WTC11 (cell line): ENCODE measurements around the gene C4orf50. TPM values are rescaled to one million over a fixed set of nuclear protein-coding genes. Genes with fewer than 3 reads are reported as not detected.

Experiments
- ATAC-seq: fragments of 200-7000 bp; cut with Tn5 transposase; 2 replicates; pipeline ENCODE4 v1.10.0; 2021; ENCODE audit warnings: mild to moderate bottlenecking, moderate library complexity
- CTCF ChIA-PET: fragments of 300-600 bp; sonication (Branson Sonifier 250); formaldehyde crosslinking; loops from one replicate; lab custom pipeline; 2021; ENCODE audit warnings: antibody characterized with exemption; lab: Charles Lee
- POLR2A ChIA-PET: fragments of 350-600 bp; sonication (Branson Sonifier 250); formaldehyde crosslinking; loops from one replicate; lab custom pipeline; 2021; ENCODE audit warnings: antibody characterized with exemption; lab: Charles Lee
- DNase-seq: peaks from one replicate; pipeline ENCODE4 v3.0.0; 2021; ENCODE audit warnings: low spot score
- H3K27ac Mint-ChIP-seq: 2 replicates; pipeline ENCODE4 v1.8.0; 2021; ENCODE audit warnings: mixed read lengths
- H3K27me3 Mint-ChIP-seq: 2 replicates; pipeline ENCODE4 v1.8.0; 2021; ENCODE audit warnings: low read depth, mild to moderate bottlenecking, moderate library complexity, mixed read lengths
- H3K36me3 Mint-ChIP-seq: 2 replicates; pipeline ENCODE4 v1.8.0; 2021; ENCODE audit warnings: mixed read lengths
- H3K4me1 Mint-ChIP-seq: 2 replicates; pipeline ENCODE4 v1.8.0; 2022; ENCODE audit warnings: mixed read lengths
- H3K4me3 Mint-ChIP-seq: 2 replicates; pipeline ENCODE4 v1.8.0; 2021; ENCODE audit warnings: mild to moderate bottlenecking, moderate library complexity, mixed read lengths
- H3K9me3 Mint-ChIP-seq: 2 replicates; pipeline ENCODE4 v1.8.0; 2021; ENCODE audit warnings: mixed read lengths
- CREM ChIP-seq: sonication (generic); formaldehyde crosslinking; IDR thresholded peaks from 2 replicates; pipeline ENCODE4 v1.8.1; 2022; ENCODE audit warnings: mild to moderate bottlenecking, missing genetic modification reagents, moderate library complexity
- EMX1 ChIP-seq: fragments of 250-450 bp; sonication (Bioruptor Pico); IDR thresholded peaks from 2 replicates; pipeline ENCODE4 v1.8.0; 2021; ENCODE audit warnings: mild to moderate bottlenecking
- FOXJ3 ChIP-seq: sonication (generic); formaldehyde crosslinking; IDR thresholded peaks from 2 replicates; pipeline ENCODE4 v1.9.0; 2021; ENCODE audit warnings: missing genetic modification reagents, mild to moderate bottlenecking, borderline replicate concordance
- IRF2 ChIP-seq: sonication (generic); formaldehyde crosslinking; IDR thresholded peaks from 2 replicates; pipeline ENCODE4 v1.8.0; 2022; ENCODE audit warnings: low read depth, missing genetic modification reagents, borderline replicate concordance
- MXD4 ChIP-seq: fragments of 250-450 bp; sonication (Bioruptor Pico); IDR thresholded peaks from 2 replicates; pipeline ENCODE4 v1.8.0; 2021; ENCODE audit warnings: mild to moderate bottlenecking, moderate library complexity, borderline replicate concordance
- NFE2L1 ChIP-seq: sonication (generic); formaldehyde crosslinking; IDR thresholded peaks from 2 replicates; pipeline ENCODE4 v1.8.1; 2023; ENCODE audit warnings: missing genetic modification reagents
- PRRX2 ChIP-seq: fragments of 250-450 bp; sonication (Bioruptor Pico); IDR thresholded peaks from 2 replicates; pipeline ENCODE4 v1.8.0; 2021; ENCODE audit warnings: mild to moderate bottlenecking
- SMAD4 ChIP-seq: sonication (generic); formaldehyde crosslinking; IDR thresholded peaks from 2 replicates; pipeline ENCODE4 v1.8.0; 2022; ENCODE audit warnings: mild to moderate bottlenecking, missing genetic modification reagents
- SOX15 ChIP-seq: fragments of 250-450 bp; sonication (Bioruptor Pico); IDR thresholded peaks from 2 replicates; pipeline ENCODE4 v1.9.0; 2021; ENCODE audit warnings: mild to moderate bottlenecking
- SP1 ChIP-seq: sonication (generic); formaldehyde crosslinking; conservative IDR thresholded peaks from 2 replicates; pipeline ENCODE4 v1.8.1; 2022; ENCODE audit warnings: missing genetic modification reagents
- TCF7 ChIP-seq: sonication (generic); formaldehyde crosslinking; IDR thresholded peaks from 2 replicates; pipeline ENCODE4 v1.8.0; 2022; ENCODE audit warnings: mild to moderate bottlenecking, low read depth, missing genetic modification reagents, moderate library complexity
- TEAD1 ChIP-seq: sonication (generic); formaldehyde crosslinking; IDR thresholded peaks from 2 replicates; pipeline ENCODE4 v1.8.0; 2022; ENCODE audit warnings: mild to moderate bottlenecking, missing genetic modification reagents
- TP53 ChIP-seq: sonication (generic); formaldehyde crosslinking; IDR thresholded peaks from 2 replicates; pipeline ENCODE4 v1.8.1; 2023; ENCODE audit warnings: mild to moderate bottlenecking, missing genetic modification reagents
- ZNF423 ChIP-seq: fragments of 250-450 bp; sonication (Bioruptor Pico); IDR thresholded peaks from 2 replicates; pipeline ENCODE4 v2.1.2; 2022; ENCODE audit warnings: mild to moderate bottlenecking, moderate library complexity
- total RNA-seq: library from RNA; stranded (reverse); gene quantifications from 3 replicates; pipeline ENCODE4 v1.2.3, GENCODE V29; 2021
- TF ChIP-seq, protein P1 (sequence below): sonication (generic); formaldehyde crosslinking; IDR thresholded peaks from 2 replicates; pipeline ENCODE4 v1.8.0; 2022; ENCODE audit warnings: mild to moderate bottlenecking, missing genetic modification reagents
- TF ChIP-seq, protein P2 (sequence below): sonication (generic); formaldehyde crosslinking; conservative IDR thresholded peaks from 2 replicates; pipeline ENCODE4 v1.8.1; 2023; ENCODE audit warnings: mild to moderate bottlenecking, low read depth, missing genetic modification reagents, moderate library complexity
- TF ChIP-seq, protein P3 (sequence below): sonication (generic); formaldehyde crosslinking; IDR thresholded peaks from 2 replicates; pipeline ENCODE4 v1.8.1; 2023; ENCODE audit warnings: mild to moderate bottlenecking, missing genetic modification reagents, borderline replicate concordance
- TF ChIP-seq, protein P4 (sequence below): fragments of 250-450 bp; sonication (Bioruptor Pico); IDR thresholded peaks from 2 replicates; pipeline ENCODE4 v1.9.0; 2021; ENCODE audit warnings: mild to moderate bottlenecking
- TF ChIP-seq, protein P5 (sequence below): fragments of 250-450 bp; sonication (Bioruptor Pico); IDR thresholded peaks from 2 replicates; pipeline ENCODE4 v1.9.0; 2021; ENCODE audit warnings: mild to moderate bottlenecking, borderline replicate concordance

Gene C4orf50
- total RNA-seq, 1 experiment from 2014 or later = 0.17 TPM

DNA sequence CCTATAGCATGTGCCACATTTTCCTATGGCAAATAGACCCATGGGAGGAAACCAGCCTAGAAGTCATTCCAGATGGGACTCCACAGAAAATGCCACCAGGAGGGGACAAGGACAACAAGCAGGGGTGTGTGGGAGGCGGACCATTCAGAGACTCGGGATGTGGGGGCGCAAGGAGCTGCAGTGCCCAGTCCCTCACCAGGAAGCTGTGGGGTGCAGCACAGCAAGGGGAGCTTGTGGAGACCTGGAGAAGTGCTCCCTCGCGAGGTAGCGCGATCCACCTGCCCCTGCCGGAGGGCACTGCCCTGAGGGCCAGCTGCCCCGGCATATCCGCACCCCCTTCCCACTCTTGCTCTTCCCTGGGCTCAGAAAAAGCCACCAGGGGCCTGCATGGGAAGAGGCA lies 45.5 kb upstream of the C4orf50 start (continued):
- TF ChIP-seq MXD4 = no peak
- TF ChIP-seq FOXJ3 (CRISPR knock-in tag) = no peak

DNA sequence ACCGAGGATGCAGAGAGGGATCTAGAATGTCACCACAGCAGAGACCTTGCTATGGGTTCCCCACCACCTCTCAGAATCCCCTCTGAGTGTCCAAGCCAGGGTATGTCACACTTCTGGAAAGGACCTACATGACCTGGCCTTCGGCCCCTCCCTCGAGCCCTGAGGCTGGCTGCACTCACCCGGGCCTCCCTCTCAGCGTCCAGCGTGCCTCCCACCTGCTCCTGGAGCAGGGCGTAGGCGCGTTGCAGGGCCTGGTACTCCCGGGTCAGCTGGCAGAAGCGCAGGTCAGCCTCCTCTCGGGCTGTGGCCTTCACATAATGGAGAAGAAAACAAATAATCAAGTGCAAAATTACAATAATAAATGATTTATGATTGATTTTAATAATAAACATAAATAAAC lies 43.9 kb upstream of the C4orf50 start:
- H3K4me1 Mint-ChIP-seq = no peaks in the 10 kb centered on the region
- TF ChIP-seq, protein P1, sequence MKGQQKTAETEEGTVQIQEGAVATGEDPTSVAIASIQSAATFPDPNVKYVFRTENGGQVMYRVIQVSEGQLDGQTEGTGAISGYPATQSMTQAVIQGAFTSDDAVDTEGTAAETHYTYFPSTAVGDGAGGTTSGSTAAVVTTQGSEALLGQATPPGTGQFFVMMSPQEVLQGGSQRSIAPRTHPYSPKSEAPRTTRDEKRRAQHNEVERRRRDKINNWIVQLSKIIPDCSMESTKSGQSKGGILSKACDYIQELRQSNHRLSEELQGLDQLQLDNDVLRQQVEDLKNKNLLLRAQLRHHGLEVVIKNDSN (CRISPR knock-in tag) = no peak
- TF ChIP-seq IRF2 (CRISPR knock-in tag) (no peak), PRRX2 (CRISPR knock-in tag) (no peak), TP53 (CRISPR knock-in tag) (no peak), CREM (CRISPR knock-in tag) (no peak), ZNF423 (CRISPR knock-in tag) (no peak), SP1 (CRISPR knock-in tag) (no peak), EMX1 (no peak), SMAD4 (CRISPR knock-in tag) (no peak), SOX15 (CRISPR knock-in tag) (no peak), NFE2L1 (CRISPR knock-in tag) (no peak), TCF7 (CRISPR knock-in tag) (no peak), TEAD1 (CRISPR knock-in tag) (no peak)
- TF ChIP-seq, protein P2, sequence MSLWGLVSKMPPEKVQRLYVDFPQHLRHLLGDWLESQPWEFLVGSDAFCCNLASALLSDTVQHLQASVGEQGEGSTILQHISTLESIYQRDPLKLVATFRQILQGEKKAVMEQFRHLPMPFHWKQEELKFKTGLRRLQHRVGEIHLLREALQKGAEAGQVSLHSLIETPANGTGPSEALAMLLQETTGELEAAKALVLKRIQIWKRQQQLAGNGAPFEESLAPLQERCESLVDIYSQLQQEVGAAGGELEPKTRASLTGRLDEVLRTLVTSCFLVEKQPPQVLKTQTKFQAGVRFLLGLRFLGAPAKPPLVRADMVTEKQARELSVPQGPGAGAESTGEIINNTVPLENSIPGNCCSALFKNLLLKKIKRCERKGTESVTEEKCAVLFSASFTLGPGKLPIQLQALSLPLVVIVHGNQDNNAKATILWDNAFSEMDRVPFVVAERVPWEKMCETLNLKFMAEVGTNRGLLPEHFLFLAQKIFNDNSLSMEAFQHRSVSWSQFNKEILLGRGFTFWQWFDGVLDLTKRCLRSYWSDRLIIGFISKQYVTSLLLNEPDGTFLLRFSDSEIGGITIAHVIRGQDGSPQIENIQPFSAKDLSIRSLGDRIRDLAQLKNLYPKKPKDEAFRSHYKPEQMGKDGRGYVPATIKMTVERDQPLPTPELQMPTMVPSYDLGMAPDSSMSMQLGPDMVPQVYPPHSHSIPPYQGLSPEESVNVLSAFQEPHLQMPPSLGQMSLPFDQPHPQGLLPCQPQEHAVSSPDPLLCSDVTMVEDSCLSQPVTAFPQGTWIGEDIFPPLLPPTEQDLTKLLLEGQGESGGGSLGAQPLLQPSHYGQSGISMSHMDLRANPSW = no peak
- TF ChIP-seq, protein P3, sequence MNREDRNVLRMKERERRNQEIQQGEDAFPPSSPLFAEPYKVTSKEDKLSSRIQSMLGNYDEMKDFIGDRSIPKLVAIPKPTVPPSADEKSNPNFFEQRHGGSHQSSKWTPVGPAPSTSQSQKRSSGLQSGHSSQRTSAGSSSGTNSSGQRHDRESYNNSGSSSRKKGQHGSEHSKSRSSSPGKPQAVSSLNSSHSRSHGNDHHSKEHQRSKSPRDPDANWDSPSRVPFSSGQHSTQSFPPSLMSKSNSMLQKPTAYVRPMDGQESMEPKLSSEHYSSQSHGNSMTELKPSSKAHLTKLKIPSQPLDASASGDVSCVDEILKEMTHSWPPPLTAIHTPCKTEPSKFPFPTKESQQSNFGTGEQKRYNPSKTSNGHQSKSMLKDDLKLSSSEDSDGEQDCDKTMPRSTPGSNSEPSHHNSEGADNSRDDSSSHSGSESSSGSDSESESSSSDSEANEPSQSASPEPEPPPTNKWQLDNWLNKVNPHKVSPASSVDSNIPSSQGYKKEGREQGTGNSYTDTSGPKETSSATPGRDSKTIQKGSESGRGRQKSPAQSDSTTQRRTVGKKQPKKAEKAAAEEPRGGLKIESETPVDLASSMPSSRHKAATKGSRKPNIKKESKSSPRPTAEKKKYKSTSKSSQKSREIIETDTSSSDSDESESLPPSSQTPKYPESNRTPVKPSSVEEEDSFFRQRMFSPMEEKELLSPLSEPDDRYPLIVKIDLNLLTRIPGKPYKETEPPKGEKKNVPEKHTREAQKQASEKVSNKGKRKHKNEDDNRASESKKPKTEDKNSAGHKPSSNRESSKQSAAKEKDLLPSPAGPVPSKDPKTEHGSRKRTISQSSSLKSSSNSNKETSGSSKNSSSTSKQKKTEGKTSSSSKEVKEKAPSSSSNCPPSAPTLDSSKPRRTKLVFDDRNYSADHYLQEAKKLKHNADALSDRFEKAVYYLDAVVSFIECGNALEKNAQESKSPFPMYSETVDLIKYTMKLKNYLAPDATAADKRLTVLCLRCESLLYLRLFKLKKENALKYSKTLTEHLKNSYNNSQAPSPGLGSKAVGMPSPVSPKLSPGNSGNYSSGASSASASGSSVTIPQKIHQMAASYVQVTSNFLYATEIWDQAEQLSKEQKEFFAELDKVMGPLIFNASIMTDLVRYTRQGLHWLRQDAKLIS = no peak
- TF ChIP-seq, protein P4, sequence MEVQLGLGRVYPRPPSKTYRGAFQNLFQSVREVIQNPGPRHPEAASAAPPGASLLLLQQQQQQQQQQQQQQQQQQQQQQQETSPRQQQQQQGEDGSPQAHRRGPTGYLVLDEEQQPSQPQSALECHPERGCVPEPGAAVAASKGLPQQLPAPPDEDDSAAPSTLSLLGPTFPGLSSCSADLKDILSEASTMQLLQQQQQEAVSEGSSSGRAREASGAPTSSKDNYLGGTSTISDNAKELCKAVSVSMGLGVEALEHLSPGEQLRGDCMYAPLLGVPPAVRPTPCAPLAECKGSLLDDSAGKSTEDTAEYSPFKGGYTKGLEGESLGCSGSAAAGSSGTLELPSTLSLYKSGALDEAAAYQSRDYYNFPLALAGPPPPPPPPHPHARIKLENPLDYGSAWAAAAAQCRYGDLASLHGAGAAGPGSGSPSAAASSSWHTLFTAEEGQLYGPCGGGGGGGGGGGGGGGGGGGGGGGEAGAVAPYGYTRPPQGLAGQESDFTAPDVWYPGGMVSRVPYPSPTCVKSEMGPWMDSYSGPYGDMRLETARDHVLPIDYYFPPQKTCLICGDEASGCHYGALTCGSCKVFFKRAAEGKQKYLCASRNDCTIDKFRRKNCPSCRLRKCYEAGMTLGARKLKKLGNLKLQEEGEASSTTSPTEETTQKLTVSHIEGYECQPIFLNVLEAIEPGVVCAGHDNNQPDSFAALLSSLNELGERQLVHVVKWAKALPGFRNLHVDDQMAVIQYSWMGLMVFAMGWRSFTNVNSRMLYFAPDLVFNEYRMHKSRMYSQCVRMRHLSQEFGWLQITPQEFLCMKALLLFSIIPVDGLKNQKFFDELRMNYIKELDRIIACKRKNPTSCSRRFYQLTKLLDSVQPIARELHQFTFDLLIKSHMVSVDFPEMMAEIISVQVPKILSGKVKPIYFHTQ = no peak
- TF ChIP-seq, protein P5, sequence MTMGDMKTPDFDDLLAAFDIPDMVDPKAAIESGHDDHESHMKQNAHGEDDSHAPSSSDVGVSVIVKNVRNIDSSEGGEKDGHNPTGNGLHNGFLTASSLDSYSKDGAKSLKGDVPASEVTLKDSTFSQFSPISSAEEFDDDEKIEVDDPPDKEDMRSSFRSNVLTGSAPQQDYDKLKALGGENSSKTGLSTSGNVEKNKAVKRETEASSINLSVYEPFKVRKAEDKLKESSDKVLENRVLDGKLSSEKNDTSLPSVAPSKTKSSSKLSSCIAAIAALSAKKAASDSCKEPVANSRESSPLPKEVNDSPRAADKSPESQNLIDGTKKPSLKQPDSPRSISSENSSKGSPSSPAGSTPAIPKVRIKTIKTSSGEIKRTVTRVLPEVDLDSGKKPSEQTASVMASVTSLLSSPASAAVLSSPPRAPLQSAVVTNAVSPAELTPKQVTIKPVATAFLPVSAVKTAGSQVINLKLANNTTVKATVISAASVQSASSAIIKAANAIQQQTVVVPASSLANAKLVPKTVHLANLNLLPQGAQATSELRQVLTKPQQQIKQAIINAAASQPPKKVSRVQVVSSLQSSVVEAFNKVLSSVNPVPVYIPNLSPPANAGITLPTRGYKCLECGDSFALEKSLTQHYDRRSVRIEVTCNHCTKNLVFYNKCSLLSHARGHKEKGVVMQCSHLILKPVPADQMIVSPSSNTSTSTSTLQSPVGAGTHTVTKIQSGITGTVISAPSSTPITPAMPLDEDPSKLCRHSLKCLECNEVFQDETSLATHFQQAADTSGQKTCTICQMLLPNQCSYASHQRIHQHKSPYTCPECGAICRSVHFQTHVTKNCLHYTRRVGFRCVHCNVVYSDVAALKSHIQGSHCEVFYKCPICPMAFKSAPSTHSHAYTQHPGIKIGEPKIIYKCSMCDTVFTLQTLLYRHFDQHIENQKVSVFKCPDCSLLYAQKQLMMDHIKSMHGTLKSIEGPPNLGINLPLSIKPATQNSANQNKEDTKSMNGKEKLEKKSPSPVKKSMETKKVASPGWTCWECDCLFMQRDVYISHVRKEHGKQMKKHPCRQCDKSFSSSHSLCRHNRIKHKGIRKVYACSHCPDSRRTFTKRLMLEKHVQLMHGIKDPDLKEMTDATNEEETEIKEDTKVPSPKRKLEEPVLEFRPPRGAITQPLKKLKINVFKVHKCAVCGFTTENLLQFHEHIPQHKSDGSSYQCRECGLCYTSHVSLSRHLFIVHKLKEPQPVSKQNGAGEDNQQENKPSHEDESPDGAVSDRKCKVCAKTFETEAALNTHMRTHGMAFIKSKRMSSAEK (CRISPR knock-in tag) = no peak
- TF ChIP-seq, all 79 proteins: peak for 0
- Mint-ChIP-seq H3K27ac (no peak overlapping the region), H3K27me3 (no peaks in the 10 kb centered on the region; the same call in 1 of the 2 replicates), H3K9me3 (peaks cover 26% of the 10 kb centered on the region), H3K4me3 (no peak overlapping the region), H3K36me3 (peaks cover 34% of the 10 kb centered on the region)
- CTCF ChIA-PET = no interaction called here
- POLR2A ChIA-PET = no interaction called here
- DNase-seq = no peak
- ATAC-seq = no peak
